ENCODE results near the gene RABGAP1L.

DNA sequence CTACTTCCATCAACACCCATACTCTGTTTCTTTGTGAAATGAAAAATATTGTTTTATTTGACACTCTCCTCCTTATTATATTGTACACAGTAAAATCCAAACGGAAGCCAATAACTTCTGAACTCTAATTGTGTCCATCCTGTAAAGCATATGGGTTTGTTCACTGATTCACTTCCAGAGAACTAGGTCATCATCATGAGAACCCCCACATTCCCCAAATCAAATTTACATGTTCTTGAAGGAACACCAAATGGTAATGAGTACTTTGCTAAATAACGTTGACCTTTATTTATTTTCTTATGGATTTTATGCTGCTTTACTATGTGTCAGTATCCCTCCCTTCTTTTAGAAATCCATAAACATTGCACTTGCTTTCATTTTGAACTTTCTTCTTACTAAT is 627.0 kb downstream of the RABGAP1L start:
- TF ChIP-seq TAF1 (conservative IDR thresholded peaks at IDR 0.05) (no peak), RAD21 (IDR thresholded peaks at IDR 0.05) (no peak), JUND (IDR thresholded peaks at IDR 0.05) (no peak), EGR1 (IDR thresholded peaks at IDR 0.05; ENCODE audit: low read depth in 2 of 2) (no peak), HNF4G (IDR thresholded peaks at IDR 0.05) (no peak), SP1 (IDR thresholded peaks at IDR 0.05) (no peak), HNF4A (conservative IDR thresholded peaks at IDR 0.05) (no peak), GABPA (IDR thresholded peaks at IDR 0.05 in 1 of 2, conservative IDR thresholded peaks at IDR 0.05 in 1 of 2) (no peak)
- TF ChIP-seq, protein P1, sequence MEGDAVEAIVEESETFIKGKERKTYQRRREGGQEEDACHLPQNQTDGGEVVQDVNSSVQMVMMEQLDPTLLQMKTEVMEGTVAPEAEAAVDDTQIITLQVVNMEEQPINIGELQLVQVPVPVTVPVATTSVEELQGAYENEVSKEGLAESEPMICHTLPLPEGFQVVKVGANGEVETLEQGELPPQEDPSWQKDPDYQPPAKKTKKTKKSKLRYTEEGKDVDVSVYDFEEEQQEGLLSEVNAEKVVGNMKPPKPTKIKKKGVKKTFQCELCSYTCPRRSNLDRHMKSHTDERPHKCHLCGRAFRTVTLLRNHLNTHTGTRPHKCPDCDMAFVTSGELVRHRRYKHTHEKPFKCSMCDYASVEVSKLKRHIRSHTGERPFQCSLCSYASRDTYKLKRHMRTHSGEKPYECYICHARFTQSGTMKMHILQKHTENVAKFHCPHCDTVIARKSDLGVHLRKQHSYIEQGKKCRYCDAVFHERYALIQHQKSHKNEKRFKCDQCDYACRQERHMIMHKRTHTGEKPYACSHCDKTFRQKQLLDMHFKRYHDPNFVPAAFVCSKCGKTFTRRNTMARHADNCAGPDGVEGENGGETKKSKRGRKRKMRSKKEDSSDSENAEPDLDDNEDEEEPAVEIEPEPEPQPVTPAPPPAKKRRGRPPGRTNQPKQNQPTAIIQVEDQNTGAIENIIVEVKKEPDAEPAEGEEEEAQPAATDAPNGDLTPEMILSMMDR (IDR thresholded peaks at IDR 0.05; ENCODE audit: low read depth, low read length, missing input control), result no peak
- TF ChIP-seq, protein P2, sequence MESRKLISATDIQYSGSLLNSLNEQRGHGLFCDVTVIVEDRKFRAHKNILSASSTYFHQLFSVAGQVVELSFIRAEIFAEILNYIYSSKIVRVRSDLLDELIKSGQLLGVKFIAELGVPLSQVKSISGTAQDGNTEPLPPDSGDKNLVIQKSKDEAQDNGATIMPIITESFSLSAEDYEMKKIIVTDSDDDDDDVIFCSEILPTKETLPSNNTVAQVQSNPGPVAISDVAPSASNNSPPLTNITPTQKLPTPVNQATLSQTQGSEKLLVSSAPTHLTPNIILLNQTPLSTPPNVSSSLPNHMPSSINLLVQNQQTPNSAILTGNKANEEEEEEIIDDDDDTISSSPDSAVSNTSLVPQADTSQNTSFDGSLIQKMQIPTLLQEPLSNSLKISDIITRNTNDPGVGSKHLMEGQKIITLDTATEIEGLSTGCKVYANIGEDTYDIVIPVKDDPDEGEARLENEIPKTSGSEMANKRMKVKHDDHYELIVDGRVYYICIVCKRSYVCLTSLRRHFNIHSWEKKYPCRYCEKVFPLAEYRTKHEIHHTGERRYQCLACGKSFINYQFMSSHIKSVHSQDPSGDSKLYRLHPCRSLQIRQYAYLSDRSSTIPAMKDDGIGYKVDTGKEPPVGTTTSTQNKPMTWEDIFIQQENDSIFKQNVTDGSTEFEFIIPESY (IDR thresholded peaks at IDR 0.05), result no peak
- TF ChIP-seq, protein P3, sequence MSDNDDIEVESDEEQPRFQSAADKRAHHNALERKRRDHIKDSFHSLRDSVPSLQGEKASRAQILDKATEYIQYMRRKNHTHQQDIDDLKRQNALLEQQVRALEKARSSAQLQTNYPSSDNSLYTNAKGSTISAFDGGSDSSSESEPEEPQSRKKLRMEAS (IDR thresholded peaks at IDR 0.05), result no peak
- TF ChIP-seq, protein P4, sequence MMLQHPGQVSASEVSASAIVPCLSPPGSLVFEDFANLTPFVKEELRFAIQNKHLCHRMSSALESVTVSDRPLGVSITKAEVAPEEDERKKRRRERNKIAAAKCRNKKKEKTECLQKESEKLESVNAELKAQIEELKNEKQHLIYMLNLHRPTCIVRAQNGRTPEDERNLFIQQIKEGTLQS (IDR thresholded peaks at IDR 0.05), result no peak
- TF ChIP-seq, protein P5, sequence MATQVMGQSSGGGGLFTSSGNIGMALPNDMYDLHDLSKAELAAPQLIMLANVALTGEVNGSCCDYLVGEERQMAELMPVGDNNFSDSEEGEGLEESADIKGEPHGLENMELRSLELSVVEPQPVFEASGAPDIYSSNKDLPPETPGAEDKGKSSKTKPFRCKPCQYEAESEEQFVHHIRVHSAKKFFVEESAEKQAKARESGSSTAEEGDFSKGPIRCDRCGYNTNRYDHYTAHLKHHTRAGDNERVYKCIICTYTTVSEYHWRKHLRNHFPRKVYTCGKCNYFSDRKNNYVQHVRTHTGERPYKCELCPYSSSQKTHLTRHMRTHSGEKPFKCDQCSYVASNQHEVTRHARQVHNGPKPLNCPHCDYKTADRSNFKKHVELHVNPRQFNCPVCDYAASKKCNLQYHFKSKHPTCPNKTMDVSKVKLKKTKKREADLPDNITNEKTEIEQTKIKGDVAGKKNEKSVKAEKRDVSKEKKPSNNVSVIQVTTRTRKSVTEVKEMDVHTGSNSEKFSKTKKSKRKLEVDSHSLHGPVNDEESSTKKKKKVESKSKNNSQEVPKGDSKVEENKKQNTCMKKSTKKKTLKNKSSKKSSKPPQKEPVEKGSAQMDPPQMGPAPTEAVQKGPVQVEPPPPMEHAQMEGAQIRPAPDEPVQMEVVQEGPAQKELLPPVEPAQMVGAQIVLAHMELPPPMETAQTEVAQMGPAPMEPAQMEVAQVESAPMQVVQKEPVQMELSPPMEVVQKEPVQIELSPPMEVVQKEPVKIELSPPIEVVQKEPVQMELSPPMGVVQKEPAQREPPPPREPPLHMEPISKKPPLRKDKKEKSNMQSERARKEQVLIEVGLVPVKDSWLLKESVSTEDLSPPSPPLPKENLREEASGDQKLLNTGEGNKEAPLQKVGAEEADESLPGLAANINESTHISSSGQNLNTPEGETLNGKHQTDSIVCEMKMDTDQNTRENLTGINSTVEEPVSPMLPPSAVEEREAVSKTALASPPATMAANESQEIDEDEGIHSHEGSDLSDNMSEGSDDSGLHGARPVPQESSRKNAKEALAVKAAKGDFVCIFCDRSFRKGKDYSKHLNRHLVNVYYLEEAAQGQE (IDR thresholded peaks at IDR 0.05), result no peak

Measured in liver (tissue), 3 donors.